ENCODE data around the gene EPN2.

EPN2 gene

GRCh38 chr17:19265755-19266154 lies 28.6 kb downstream of the EPN2 start:
- no peaks in the 10 kb centered on the region for H3K36me3 ChIP-seq
- no peaks in the 10 kb centered on the region for H3K27me3 ChIP-seq
- TF ChIP-seq, protein P1, sequence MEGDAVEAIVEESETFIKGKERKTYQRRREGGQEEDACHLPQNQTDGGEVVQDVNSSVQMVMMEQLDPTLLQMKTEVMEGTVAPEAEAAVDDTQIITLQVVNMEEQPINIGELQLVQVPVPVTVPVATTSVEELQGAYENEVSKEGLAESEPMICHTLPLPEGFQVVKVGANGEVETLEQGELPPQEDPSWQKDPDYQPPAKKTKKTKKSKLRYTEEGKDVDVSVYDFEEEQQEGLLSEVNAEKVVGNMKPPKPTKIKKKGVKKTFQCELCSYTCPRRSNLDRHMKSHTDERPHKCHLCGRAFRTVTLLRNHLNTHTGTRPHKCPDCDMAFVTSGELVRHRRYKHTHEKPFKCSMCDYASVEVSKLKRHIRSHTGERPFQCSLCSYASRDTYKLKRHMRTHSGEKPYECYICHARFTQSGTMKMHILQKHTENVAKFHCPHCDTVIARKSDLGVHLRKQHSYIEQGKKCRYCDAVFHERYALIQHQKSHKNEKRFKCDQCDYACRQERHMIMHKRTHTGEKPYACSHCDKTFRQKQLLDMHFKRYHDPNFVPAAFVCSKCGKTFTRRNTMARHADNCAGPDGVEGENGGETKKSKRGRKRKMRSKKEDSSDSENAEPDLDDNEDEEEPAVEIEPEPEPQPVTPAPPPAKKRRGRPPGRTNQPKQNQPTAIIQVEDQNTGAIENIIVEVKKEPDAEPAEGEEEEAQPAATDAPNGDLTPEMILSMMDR (IDR thresholded peaks at IDR 0.05; ENCODE audit: low read depth, low read length): no peak
- no peak for DNase-seq
- no peak overlapping the region for H3K4me3 ChIP-seq (ENCODE audit: low read depth, low read length)
- H3K4me1 ChIP-seq: peaks cover 1% of the 10 kb centered on the region; the same call in 1 of the 2 replicates
- no peaks in the 10 kb centered on the region for H3K9me3 ChIP-seq

GRCh38 chr17:19268611-19269010 lies 31.4 kb downstream of the EPN2 start:
- H3K36me3 ChIP-seq: no peaks in the 10 kb centered on the region
- TF ChIP-seq, protein P1 (IDR thresholded peaks at IDR 0.05; ENCODE audit: low read depth, low read length): no peak
- no peaks in the 10 kb centered on the region for H3K9me3 ChIP-seq
- no peak for DNase-seq
- H3K4me3 ChIP-seq (ENCODE audit: low read depth, low read length): no peak overlapping the region
- H3K4me1 ChIP-seq: peaks cover 4% of the 10 kb centered on the region; the same call in 1 of the 2 replicates
- H3K27me3 ChIP-seq: no peaks in the 10 kb centered on the region

DNA sequence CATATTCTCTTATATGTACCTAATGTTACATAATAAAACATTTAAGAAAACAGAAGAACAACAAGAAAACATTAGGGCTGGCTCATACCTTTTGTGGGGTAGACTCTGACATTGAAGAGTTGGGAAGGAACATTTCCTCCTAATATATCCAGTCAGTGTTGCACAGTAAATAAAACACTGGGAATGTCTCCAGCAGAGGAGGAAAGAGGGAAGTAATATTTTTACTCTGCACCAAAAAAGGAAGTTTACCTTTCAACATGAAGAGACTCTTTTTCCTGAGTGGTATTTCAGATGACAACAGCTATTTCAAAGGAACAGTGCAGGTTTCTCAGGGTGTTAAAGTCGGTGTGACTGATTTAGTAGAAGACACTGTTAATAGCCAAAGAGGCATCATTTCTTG lies 31.9 kb downstream of the EPN2 start:
- Histone ChIP-seq H3K27me3 (no peaks in the 10 kb centered on the region), H3K4me3 (ENCODE audit: low read depth, low read length) (no peak overlapping the region), H3K9me3 (no peaks in the 10 kb centered on the region), H3K4me1 (peaks cover 4% of the 10 kb centered on the region; the same call in 1 of the 2 replicates), H3K36me3 (no peaks in the 10 kb centered on the region)
- TF ChIP-seq, protein P1 (IDR thresholded peaks at IDR 0.05; ENCODE audit: low read depth, low read length): no peak
- DNase-seq: no peak

GRCh38 chr17:19269641-19270040 lies 32.5 kb downstream of the EPN2 start:
- peaks cover 4% of the 10 kb centered on the region; the same call in 1 of the 2 replicates for H3K4me1 ChIP-seq
- H3K36me3 ChIP-seq: no peaks in the 10 kb centered on the region
- no peak overlapping the region for H3K4me3 ChIP-seq (ENCODE audit: low read depth, low read length)
- TF ChIP-seq, protein P1 (IDR thresholded peaks at IDR 0.05; ENCODE audit: low read depth, low read length): no peak
- no peak for DNase-seq
- H3K27me3 ChIP-seq: no peaks in the 10 kb centered on the region
- H3K9me3 ChIP-seq: no peaks in the 10 kb centered on the region

DNA sequence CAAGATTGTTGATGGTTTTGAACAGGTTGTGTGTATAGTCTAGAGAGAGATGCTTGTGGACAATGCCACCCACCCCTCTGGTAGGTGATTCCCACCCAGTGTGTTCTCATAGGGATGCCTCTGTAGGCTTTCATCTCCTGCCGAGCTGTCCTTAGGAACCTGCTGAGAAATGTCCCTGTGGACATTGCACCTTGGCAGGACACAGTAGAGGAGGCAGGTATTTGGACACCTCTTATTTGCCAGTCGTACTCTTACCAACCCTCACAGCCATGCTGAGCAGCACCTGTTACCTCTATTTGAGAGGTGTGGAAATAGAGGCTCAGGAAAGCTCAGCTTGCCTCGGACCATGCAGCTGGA lies 33.2 kb downstream of the EPN2 start:
- no peaks in the 10 kb centered on the region for H3K36me3 ChIP-seq

More for the DNA sequence above, 33.2 kb downstream of the EPN2 start:
- H3K4me3 ChIP-seq (ENCODE audit: low read depth, low read length): no peak overlapping the region
- no peaks in the 10 kb centered on the region for H3K27me3 ChIP-seq
- H3K9me3 ChIP-seq: no peaks in the 10 kb centered on the region
- TF ChIP-seq, protein P1 (IDR thresholded peaks at IDR 0.05; ENCODE audit: low read depth, low read length): no peak
- H3K4me1 ChIP-seq: peaks cover 4% of the 10 kb centered on the region; the same call in 1 of the 2 replicates
- no peak for DNase-seq

All from BE2C (cell line).